DMS 273 (cell line): Measurements from ENCODE around the gene ALCAM.

Experiments used
- DNase-seq: peaks from one replicate; lab custom pipeline; 2025; ENCODE audit not compliant: unreplicated experiment; lab: John Stamatoyannopoulos, UW

ALCAM gene

DNA sequence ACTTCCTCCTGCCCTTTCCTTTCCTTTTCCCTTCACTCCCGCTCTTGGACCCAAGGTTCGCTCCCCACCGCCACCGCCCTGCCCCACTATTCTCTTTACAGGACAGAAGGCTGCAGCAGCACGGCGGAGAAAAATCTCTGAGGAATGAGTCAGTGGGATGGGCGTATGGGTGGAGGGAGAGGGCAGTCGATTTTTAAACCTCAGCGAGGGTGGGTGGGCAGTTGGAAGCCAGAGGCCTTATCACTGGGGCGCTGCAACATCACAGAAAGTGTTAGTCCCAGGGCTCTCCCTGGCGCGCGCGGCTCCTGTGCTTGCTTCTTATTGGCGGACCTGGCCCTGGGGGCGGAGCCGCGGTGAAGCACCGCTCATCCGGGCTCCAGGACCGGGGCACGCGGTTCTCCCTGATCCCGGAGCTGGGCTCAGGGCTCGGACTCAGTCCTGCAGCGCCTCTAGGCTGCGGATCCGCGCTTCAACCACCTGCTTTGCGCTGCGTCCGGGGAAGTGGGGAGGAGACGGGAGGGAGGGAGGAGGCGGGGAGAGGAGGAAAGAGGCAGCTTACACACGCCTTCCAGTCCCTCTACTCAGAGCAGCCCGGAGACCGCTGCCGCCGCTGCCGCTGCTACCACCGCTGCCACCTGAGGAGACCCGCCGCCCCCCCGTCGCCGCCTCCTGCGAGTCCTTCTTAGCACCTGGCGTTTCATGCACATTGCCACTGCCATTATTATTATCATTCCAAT is at the start of gene ALCAM:
ALCAM (plus strand) TSS at position 584 of the 737 bp plus-strand sequence.
- DNase-seq = peak; percentile 99

DNA sequence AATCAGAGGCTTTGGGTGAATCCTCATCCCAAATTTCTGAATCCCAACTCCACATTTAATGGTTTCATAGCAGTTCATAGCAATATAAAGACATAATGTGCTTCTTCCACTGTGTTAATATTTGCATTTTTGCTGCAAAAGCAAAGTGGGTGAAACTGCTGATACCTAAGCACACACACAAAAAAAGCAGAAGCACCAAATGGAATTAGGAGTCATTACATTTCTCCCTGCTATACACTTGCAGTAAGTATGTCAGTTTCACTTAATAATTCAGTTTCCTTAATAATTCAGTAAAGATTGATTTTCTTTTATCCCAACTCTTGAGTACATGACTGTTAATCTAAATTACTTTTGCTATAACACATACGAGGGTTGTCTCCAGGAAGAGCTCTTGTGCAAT is 48.9 kb upstream of the ALCAM start:
- no peak for DNase-seq

- DNase-seq = no peak
These were observed 44.0 kb upstream of the ALCAM start for GRCh38 chr3:105322570-105323273.

DNA sequence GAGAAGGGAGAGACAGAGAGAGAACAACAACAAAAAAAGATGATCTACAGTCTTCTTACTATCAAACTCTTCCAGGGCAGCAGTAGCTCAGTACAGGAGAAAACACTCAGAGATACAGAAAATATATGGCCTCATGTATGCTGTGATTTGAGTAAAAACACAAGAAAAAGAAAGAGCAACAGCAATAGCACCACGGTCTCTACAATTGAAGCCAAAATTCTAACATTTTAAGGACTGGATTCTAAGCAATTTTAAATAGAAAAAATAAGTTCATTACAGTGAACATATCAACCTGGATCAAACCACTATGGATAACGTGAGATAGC is 43.5 kb upstream of the ALCAM start:
- DNase-seq = no peak

- DNase-seq = no peak
These were observed 41.8 kb upstream of the ALCAM start for GRCh38 chr3:105324951-105325350.

- DNase-seq = no peak
These were observed 38.9 kb upstream of the ALCAM start for GRCh38 chr3:105327662-105328337.

DNA sequence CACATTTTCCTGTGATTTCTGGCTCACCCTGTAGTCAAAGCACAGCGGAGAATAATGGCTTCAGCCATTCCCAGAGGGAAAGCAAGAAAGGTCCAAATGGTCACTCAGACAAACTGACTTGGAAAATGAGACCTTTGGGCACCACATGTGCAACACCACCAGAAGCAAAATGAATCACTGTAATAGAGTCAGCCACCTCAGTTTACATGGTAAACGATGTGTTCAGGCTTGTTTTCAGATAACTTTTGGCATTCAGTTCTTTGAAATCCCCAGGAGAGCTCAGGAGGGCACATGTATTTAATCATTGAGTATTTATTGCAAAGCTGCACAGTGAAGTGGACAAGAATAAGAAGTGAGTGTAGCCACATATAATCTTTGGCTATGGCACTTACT is 38.4 kb upstream of the ALCAM start:
- DNase-seq = no peak

DNA sequence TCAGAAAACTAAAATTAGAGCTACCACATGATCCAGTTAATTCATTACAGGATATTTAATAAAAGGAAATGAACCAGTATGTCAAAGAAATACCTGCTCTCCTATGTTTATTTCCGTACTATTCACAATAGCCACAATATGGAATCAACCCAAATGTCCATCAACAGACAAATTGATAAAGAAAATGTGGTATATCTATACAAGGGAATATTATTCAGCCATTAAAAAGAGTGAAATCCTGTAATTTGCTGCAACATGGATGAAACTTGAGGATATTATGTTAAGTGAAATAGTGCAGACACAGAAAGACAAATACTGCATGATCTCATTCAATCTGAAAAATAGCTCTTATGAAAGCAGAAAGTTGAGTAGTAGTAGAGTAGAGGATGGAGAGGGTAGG is 33.7 kb upstream of the ALCAM start:
- DNase-seq = no peak

- no peak for DNase-seq
These were observed 32.4 kb upstream of the ALCAM start for GRCh38 chr3:105334138-105334882.

DNA sequence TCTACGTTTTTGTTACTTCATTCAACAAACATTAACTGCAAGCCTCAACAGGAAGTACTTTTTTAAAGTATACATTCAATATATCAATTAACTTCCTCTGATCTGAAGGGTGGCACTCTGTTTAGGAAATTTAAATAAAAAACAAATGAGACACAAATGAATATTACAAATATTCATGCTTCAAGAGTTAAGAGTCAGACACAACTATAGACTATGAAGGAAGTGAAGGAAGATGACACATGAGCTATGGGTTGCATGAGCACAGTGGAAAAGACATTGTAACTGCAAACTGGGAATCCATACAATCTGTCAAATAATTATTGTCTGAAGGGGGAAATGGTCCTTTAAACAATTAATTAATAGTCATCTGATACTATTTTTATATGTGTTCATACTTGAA is 26.8 kb upstream of the ALCAM start:
- no peak for DNase-seq

- no peak for DNase-seq
These were observed 22.7 kb upstream of the ALCAM start for GRCh38 chr3:105343991-105344390.

DNA sequence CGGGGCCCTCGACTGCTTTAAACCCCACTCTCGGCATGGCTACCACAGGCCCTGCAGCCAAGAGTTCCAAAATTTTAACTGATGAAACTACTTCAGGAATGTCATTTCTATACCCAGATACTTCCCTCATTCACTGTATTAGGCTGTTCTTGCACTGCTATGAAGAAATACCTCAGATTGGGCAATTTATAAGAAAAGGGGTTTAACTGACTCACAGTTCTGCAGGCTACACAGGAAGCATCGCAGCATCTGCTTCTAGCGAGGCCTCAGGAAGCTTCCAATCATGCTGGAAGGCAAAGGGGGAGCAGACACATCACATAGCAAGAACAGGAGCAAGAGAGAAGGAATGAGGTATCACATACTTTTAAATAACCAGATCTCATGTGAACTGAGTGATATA is 21.6 kb upstream of the ALCAM start:
- no peak for DNase-seq

DNA sequence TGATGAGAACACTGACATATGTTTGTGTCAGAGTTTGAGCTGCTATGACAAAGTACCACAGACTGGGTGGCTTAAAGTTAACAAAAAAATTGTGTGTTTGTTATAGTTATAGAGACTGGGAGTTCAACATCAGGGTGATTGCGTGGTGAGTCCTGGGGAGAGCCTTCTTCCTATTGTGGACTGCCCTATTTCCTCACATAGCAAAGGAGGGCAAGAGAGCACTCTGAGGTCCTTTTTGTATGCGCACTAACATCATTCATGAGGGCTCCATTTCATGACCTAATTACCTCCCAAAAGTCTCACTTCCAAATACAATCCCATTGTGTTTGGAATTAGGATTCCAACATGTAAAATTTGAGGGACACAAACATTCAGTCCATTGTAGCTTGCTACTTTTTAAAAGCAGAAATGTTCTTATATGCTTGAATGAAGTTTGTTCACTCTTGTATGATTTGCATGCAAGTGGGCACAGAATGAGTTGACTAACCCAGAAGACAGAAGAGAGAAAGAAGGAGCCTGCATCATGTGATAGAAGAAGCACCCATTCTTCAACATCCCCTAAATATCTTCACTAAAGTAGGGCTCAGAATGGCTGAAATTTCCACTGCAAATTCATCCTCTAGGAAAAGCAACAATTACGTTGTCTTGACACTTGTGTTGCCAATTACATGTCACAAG is 18.9 kb upstream of the ALCAM start:
- DNase-seq = no peak

GRCh38 chr3:105348307-105348706 is 18.4 kb upstream of the ALCAM start:
- no peak for DNase-seq

- DNase-seq = no peak
These were observed 16.9 kb upstream of the ALCAM start for GRCh38 chr3:105349684-105350387.

GRCh38 chr3:105351821-105352220 is 14.9 kb upstream of the ALCAM start:
- no peak for DNase-seq

- no peak for DNase-seq
These were observed 13.7 kb upstream of the ALCAM start for GRCh38 chr3:105352976-105353375.

DNA sequence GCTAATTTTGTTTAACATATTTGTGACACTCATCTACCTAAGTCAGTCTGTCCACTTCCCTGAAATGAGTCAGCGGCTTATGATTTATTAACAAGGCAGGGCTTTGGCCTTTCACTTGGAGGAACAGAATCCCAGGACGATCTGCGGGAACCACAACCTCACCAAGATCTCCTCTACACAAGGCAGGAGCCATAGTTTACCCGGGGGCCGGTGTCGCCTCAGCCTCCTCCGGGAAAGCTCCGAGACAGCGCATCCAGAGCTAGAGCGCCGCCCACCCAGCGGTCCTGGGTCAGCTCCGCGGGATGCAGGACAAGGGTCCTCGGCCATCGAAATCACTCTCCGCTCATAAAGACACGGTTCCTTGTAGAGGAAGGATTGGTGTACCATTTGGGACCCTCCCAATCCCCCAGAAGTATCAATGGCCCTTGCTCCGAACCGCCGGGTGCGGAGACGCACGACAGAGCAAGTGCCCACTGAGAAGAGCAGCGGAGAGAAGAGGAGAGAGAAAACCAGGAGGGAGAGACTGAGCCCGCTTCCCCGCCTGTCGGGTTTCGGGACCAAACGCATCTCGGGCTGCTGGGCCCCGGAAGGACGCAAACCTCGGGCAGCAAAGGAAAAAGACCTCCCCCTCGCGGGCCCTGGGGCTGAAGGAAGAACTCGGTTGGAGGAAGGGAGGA is 13.1 kb upstream of the ALCAM start:
- no peak for DNase-seq

GRCh38 chr3:105354429-105354828 is 12.3 kb upstream of the ALCAM start:
- DNase-seq = no peak
